GM19463 (cell line): ENCODE data around the gene AHDC1.

ENCODE experiments used
- ATAC-seq: cut with Tn5 transposase; IDR thresholded peaks from one replicate; pipeline ENCODE4 v1.9.1; 2021; ENCODE audit warnings: mild to moderate bottlenecking, moderate library complexity; ENCODE audit not compliant: unreplicated experiment

The AHDC1 gene

DNA sequence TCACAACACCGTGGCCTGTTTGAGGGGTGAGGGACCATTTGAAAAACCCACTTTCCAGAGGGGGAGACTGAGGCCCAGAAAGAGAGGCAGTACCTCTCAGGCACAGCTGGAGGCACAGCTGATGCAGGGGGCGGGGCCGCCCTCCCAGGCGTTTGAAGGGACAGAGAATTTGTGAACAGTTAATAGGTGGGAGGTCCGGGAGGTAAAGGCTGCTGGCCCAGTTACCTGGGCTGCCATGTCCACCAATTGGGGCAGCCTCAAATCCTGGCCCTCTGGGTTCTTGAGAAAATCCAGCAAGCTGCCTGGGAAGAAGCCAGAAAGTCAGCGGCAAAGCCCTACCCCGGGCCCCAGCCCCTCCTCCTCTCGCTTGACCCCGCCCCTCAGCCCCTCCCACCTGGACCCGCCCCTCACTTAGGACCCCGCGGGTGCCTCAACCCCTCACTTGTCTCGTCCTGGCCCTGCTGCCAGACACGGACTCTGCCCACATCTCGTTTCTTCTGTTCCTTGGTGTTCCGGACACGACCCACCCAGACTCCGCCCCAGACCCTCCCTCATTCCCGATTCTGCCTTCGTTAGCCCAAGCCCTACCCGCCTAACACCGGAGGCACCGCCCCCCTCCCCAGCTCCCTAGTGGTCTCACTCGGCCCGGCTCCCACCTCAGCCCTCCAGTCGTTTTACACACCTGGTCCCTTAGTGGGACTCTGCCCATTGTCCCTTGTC, 10.8 kb upstream of the AHDC1 start:
- no peak for ATAC-seq

- no peak for ATAC-seq
Observed at GRCh38 chr1:27614043-27614624, 10.2 kb upstream of the AHDC1 start.

DNA sequence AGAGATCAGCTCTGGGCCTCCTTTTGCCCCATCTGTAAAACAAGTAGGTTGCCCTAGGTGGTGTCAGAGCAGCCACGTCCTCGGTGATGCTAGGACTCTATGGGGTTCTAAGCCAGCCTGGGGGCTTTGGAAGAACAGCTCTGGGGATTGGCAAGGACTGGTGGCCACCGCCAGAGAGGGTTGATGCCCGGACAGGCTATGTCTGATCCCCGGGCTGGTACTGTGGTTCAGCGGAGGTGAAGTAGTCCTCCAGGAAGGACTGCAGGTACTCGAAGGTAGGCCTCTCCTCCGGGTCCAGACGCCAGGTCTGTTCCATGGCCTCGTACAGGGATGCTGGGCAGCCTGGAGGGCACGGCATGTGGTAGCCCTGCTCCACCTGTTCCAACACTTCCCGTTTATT, 8.8 kb upstream of the AHDC1 start:
- no peak for ATAC-seq

DNA sequence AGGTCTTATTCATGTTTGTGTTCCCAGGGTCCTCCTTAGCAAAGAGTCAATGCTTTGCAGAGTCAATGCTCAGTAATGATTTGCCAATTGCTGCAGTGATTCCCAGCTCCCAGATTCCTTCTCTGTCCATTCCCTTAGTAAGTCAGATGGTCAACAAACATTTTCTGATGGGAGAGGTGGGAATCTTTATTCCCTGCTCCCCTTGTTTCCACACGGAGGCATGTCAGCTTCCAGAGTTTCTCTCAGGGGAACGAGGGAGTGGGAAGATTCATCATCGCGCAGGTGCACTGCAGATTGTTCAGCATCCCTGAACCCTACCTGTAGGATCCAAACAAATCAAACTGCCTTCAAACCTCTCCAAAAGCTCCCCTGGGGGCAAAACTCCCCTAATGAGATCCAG, 7.5 kb upstream of the AHDC1 start:
- ATAC-seq: no peak

GRCh38 chr1:27609618-27610240, 5.8 kb upstream of the AHDC1 start:
- ATAC-seq: no peak

DNA sequence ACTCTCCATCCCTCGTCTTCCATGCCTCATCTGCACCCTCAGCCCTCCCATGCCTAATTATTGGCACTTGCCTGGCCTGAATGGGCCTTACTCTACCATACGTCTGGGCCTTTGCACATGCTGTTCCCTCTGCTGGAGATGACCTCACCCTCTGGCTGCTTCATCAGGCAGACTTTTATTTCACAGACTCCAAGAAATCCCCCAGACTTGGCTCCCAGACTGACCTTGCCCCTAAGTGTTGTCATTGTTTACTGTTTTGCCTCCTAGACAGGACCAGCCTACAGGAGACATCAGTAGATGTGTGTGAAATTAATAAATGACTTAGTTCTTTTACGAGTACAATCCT, 5.2 kb upstream of the AHDC1 start:
- no peak for ATAC-seq

DNA sequence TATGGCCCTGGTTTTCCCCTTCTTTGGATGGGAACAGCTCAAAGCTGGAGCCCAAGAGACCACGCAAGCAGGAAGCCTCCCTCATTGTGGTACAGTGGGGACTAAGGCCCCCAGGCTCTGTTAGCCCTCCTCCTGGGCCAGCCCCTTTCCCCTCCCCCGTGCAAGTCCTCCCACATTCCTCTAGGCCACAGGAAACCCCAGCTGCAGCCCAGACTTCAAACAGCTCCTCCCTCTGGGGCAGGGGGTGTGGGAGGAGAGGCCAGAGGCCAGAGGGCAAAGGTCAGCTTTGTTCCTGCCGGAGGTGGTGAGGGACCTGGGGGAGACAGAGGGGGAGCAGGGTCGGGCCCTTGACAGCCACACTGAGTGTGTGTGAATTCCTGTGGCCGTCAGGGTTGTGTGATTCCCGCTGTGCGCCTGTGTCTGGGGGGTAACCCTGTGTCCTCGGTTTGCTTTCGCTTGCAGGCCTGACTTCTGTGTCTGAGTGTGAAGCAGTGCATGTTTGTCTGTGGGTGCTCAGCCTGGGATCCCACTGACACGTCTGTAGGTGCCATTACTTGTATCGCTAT, 3.4 kb upstream of the AHDC1 start:
- ATAC-seq: no peak

- ATAC-seq: no peak
Observed at GRCh38 chr1:27606708-27607238, 2.8 kb upstream of the AHDC1 start.

DNA sequence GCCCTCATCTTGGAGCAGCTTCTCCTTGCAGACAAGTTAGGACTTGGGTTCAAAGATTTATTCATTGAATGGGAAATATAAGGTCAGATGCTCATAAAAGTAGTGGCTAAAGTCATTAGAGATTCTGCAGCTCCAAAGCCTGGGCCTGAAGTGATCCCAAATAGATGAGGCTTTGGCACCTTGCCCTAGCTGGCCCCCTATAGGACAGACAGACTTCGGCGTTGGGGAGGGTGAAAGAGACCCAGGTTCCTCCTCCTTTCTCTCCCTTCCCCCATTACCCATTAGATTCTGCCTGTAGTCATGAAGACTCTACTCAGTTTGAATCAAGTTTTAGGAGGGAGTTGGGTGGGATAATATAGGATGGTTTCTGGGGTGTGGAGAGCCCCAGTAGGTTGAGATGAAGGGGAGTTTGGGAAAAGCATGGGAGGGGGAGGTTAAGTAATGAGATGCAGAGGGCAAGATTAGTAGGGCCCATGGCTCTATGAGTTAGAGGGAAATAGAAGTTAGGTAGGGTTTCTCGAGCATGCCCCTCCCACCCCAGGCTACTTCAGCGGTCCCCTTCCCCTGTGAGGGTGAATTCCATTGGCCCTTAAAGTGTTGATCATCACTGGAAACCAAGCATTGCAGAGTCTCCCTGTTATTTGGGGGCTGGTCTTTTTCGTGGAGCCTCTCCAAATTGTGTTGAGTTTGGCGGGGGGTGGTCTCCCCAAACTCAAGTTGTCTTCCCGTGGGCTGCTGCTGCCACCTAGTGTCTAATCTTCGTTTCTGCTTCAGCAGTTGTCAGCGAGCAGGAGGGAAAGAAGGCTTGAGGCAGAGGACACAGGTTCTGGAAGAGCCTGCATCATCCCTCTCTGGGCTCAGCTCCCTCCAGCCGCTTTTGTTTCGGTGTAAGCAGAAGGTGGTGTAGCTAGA, 2.1 kb upstream of the AHDC1 start:
- no peak for ATAC-seq

- no peak for ATAC-seq
Observed at GRCh38 chr1:27605300-27605766, 1.4 kb upstream of the AHDC1 start.

DNA sequence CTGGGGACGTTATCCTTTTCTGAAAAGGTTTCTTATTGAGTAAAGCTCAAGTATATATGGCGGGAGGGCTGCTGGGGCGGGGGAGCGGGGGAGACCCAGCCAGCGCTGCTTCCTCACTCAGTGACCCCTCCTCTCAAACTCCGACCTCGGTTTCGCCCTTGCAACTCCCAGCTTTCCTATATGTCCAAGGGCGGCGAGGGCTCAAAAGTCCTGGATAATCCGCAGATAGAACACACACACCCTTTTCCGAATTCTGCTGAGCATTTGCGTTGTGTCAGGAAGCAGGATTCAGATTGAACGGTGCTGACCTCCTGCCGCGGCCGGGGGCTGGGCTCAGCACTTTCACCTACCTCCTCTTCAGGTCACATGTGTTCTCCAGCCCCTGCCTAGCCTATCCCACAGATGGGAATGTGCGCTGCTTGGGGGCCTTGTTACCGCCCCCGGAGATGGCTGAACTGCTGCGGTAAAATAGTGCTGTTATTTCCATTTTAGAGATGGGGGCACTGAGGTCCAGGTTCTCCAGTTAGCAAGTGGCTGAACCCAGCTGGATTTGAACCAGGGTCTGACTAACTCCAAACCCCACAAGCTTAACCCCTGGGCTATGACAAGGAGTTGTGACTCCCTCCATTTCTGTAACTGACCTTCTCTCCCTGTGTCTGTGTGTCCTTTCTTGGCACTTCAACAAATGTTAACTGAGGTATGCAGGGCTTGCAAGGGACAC, 795 bp upstream of the AHDC1 start:
- no peak for ATAC-seq

GRCh38 chr1:27603309-27603680, 649 bp downstream of the AHDC1 start:
- ATAC-seq: no peak

GRCh38 chr1:27602462-27603308, 1.3 kb downstream of the AHDC1 start:
- ATAC-seq: no peak

- ATAC-seq: no peak
Observed at GRCh38 chr1:27601771-27602461, 2.0 kb downstream of the AHDC1 start.

GRCh38 chr1:27601321-27601770, 2.6 kb downstream of the AHDC1 start:
- ATAC-seq: no peak

GRCh38 chr1:27600498-27601175, 3.3 kb downstream of the AHDC1 start:
- ATAC-seq: no peak

DNA sequence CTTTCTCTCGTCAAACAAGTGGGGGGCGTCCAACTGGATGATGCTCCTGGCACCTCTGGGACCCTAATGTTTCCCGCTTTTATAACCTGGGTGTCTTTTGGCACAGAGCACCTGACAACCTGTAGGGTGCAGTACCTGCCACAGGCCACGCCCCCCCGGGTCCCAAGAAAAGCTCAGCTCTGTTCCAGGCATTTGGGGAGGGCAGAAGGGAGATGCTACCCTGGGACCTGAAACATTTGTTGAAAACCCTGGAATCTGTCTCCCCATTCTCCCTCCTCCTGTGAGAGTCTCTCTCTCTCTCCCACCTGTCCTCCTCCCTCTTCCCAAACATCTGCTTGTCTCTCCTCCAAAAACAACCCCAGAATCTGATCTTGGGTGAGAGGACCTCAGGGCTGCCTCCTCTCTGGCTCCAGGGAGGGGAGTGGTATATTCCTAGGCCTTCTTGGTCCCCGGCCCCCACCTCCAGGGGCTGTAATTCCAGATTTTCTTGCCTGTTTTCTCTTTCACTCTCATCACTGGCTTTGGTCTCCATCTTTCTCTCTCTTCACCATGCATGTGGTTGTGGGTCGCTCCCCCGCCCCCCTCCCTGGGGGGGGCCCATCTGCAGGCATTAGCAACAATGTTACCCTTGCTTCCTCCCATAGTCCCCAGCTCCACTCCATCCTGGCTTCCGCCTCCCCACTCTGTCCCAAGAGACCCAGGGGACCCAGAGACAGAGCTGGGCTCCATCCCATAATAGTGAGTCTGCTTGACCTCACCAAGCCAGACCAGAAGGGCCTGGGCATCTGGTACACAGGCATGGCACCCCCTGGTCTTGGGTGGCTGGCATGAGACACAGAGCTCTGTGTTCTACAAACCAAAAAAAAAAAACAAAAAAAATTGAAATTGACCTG, 4.1 kb downstream of the AHDC1 start:
- no peak for ATAC-seq
